Vagina (tissue), 2 donors: ENCODE data around the gene CDC42EP3. TPM values are rescaled to one million over a fixed set of nuclear protein-coding genes. Genes with fewer than 3 reads are reported as not detected.

Experiments used
- DNase-seq, 2 donors: peaks; one replicate each; pipeline ENCODE4 v3.0.0-alpha.2; 2017; ENCODE audit errors: extremely low spot score in 2 of 2
- H3K27ac ChIP-seq: fragments of 200-600 bp; sonication (generic); one replicate; pipeline ENCODE4 v1.5.1; 2019
- H3K27me3 ChIP-seq: fragments of 200-600 bp; sonication (generic); one replicate; pipeline ENCODE4 v1.5.1; 2019
- H3K36me3 ChIP-seq, 2 donors: fragments of 200-600 bp; sonication (generic); one replicate each; pipeline ENCODE4 v1.5.1; 2017 to 2019
- H3K4me1 ChIP-seq: fragments of 200-600 bp; sonication (generic); one replicate; pipeline ENCODE4 v1.5.1; 2019
- H3K4me3 ChIP-seq, 2 donors: fragments of 200-600 bp; sonication (generic); 1 replicate in 1 of 2; 2 replicates in 1 of 2; pipeline ENCODE4 v1.5.1; 2016 to 2019
- H3K9me3 ChIP-seq: fragments of 200-600 bp; sonication (generic); one replicate; pipeline ENCODE4 v1.5.1; 2019
- POLR2A ChIP-seq, 2 donors: fragments of 450-650 bp; IDR thresholded peaks; one replicate each; pipeline ENCODE4 v1.6.1; 2017; ENCODE audit warnings: antibody characterized with exemption in 2 of 2, mild to moderate bottlenecking in 2 of 2, moderate library complexity in 2 of 2
- POLR2AphosphoS5 ChIP-seq, 2 donors: sonication (generic); formaldehyde crosslinking; IDR thresholded peaks; one replicate each; pipeline ENCODE4 v1.9.0; 2017; ENCODE audit warnings: antibody characterized with exemption in 2 of 2, mild to moderate bottlenecking in 2 of 2, low read depth in 1 of 2; ENCODE audit not compliant: insufficient read depth in 1 of 2
- intact Hi-C: fragments of 100-400 bp; cut with DNase I; formaldehyde crosslinking; loops from one replicate; pipeline ENCODE4 v1.15.1; 2023
- total RNA-seq: library from RNA; depleted of rRNA; stranded (reverse); fragments of >200 nt; gene quantifications from one replicate; pipeline ENCODE4 v1.2.3, GENCODE V29; 2016
- TF ChIP-seq, protein P1 (sequence below), 3 experiments: fragments of 450-650 bp in 2 of 3; fragments of 200-600 bp in 1 of 3; sonication (generic) in 1 of 3; IDR thresholded peaks; one replicate each; pipeline ENCODE4 v1.5.1; 2017 to 2019; ENCODE audit warnings: antibody characterized with exemption in 3 of 3, mild to moderate bottlenecking in 2 of 3, moderate library complexity in 2 of 3

The CDC42EP3 gene
- total RNA-seq, 1 donor from 2014 or later, result 44.4 TPM

DNA sequence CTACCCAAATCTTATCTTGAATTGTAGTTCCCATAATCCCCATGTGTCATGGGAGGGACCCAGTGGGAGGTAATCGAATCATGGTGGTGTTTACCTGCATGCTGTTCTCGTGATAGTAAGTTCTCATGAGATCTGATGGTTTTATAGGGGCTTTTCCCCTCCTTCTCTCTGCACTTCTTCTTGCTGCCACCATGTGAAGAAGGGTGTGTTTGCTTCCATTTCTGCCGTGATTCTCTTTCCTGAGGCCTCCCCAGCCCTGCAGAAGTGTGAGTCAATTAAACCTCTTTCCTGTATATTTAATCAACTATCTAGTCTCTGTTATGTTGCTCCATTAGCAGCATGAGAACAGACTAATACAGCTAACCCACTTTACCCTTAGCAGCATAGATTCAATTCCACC, 37.6 kb downstream of the CDC42EP3 start:
- Histone ChIP-seq H3K4me1 (peaks cover 8% of the 10 kb centered on the region), H3K27me3 (no peaks in the 10 kb centered on the region), H3K36me3 (no peaks in the 10 kb centered on the region), H3K27ac (no peak overlapping the region), H3K9me3 (no peaks in the 10 kb centered on the region), H3K4me3 (no peak overlapping the region)
- no peak for DNase-seq
- no peak for TF ChIP-seq POLR2AphosphoS5 (IDR thresholded peaks at IDR 0.05; ENCODE audit: insufficient read depth in 1 of 2, low read depth in 1 of 2)
- TF ChIP-seq, protein P1, sequence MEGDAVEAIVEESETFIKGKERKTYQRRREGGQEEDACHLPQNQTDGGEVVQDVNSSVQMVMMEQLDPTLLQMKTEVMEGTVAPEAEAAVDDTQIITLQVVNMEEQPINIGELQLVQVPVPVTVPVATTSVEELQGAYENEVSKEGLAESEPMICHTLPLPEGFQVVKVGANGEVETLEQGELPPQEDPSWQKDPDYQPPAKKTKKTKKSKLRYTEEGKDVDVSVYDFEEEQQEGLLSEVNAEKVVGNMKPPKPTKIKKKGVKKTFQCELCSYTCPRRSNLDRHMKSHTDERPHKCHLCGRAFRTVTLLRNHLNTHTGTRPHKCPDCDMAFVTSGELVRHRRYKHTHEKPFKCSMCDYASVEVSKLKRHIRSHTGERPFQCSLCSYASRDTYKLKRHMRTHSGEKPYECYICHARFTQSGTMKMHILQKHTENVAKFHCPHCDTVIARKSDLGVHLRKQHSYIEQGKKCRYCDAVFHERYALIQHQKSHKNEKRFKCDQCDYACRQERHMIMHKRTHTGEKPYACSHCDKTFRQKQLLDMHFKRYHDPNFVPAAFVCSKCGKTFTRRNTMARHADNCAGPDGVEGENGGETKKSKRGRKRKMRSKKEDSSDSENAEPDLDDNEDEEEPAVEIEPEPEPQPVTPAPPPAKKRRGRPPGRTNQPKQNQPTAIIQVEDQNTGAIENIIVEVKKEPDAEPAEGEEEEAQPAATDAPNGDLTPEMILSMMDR (IDR thresholded peaks at IDR 0.05), result no peak
- intact Hi-C loops, result no loop called here

DNA sequence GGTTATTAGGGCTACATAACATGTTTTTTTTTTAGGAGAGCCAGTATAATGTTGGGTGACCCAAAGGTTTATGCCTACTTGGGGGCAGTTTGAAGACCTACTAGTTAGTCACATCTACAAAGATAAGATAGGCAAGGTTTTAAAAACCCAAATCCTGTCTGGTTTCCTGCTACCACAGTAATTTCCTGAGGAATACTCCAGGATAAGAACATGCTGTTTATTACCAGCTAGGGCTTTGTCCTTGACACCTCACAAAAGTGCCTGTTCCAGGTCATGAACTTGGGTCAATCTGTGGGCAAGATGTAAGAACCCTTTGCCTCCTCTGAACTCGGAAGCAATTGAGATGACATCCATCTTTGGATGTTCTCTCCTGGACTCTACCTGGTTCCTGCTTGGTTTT, 38.2 kb downstream of the CDC42EP3 start:
- H3K9me3 ChIP-seq, result no peaks in the 10 kb centered on the region
- H3K36me3 ChIP-seq, result no peaks in the 10 kb centered on the region
- no peaks in the 10 kb centered on the region for H3K27me3 ChIP-seq
- intact Hi-C loops, result no loop called here
- TF ChIP-seq POLR2AphosphoS5 (IDR thresholded peaks at IDR 0.05; ENCODE audit: insufficient read depth in 1 of 2, low read depth in 1 of 2), result no peak
- no peak for TF ChIP-seq POLR2A (IDR thresholded peaks at IDR 0.05)
- TF ChIP-seq, protein P1 (IDR thresholded peaks at IDR 0.05), result no peak
- no peak for DNase-seq
- H3K27ac ChIP-seq, result no peak overlapping the region
- no peak overlapping the region for H3K4me3 ChIP-seq
- H3K4me1 ChIP-seq, result peaks cover 5% of the 10 kb centered on the region

DNA sequence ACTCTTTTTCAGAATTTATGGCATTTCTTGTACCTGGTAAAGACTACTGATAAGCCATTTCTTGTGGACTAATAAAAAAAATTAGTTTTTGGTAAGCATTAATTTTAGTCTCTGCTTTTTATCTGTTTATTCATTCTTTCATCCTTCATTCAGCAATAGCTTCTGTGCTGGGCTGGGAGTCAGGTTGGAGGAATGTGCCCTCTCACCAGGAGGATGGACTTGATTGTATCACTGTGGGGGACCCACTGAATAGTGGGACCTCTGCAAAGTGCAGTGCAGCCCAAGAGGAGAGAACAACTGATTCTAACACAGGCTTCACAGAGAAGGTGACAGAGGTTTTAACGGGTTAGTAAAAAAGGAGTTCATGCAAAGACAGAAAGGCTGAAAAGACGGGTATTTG, 39.1 kb downstream of the CDC42EP3 start:
- DNase-seq, result no peak
- peaks cover 5% of the 10 kb centered on the region for H3K4me1 ChIP-seq
- no peaks in the 10 kb centered on the region for H3K27me3 ChIP-seq
- H3K9me3 ChIP-seq, result no peaks in the 10 kb centered on the region
- H3K4me3 ChIP-seq, result no peak overlapping the region
- no peak overlapping the region for H3K27ac ChIP-seq
- intact Hi-C loops, result no loop called here
- no peaks in the 10 kb centered on the region for H3K36me3 ChIP-seq
- TF ChIP-seq, protein P1 (IDR thresholded peaks at IDR 0.05), result no peak
- TF ChIP-seq POLR2AphosphoS5 (IDR thresholded peaks at IDR 0.05; ENCODE audit: insufficient read depth in 1 of 2, low read depth in 1 of 2) (no peak), POLR2A (IDR thresholded peaks at IDR 0.05) (no peak)

DNA sequence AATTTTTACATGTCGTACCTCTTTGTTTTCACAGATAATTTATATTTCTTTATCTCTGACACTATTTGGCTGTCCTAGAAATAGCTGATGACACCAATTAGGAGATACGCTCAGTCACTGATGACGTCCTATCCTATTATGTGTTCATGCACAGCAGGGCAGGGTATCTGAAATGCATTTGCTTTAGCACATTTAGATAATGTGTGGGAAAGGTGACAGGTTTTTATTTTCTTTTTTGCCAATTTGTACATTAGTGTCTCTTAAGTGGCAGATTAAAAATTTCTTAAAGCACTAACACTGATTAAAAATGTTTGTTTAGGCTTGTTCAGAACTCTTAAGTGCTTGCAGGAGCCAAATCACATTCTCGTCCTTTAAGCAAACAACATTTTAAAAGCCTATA, 39.7 kb downstream of the CDC42EP3 start:
- Histone ChIP-seq H3K27ac (no peak overlapping the region), H3K36me3 (no peaks in the 10 kb centered on the region), H3K4me1 (peaks cover 5% of the 10 kb centered on the region), H3K9me3 (no peaks in the 10 kb centered on the region), H3K4me3 (no peak overlapping the region), H3K27me3 (no peaks in the 10 kb centered on the region)
- TF ChIP-seq POLR2AphosphoS5 (IDR thresholded peaks at IDR 0.05; ENCODE audit: insufficient read depth in 1 of 2, low read depth in 1 of 2) (no peak), POLR2A (IDR thresholded peaks at IDR 0.05) (no peak)
- TF ChIP-seq, protein P1 (IDR thresholded peaks at IDR 0.05), result no peak
- DNase-seq, result no peak
- intact Hi-C loops, result no loop called here

DNA sequence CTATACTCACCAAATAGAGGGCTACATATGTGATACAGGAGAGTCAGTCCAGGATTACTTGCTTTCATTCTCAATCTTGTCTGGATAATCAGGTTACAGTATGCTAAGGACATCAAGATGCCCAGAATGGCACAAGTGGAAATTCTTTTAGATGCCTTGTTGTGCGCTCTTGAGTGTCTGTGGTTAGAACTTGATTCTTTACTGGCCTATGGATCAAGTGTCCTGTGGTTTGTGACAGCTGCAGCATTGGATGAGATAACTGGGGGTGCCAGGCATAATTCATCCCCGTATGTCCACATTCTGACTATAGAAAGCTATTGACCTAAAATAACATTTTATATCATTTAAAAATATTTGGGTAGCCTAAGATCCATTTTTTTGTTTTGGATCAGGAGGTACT, 40.1 kb downstream of the CDC42EP3 start:
- TF ChIP-seq, protein P1 (IDR thresholded peaks at IDR 0.05), result no peak
- no peak for TF ChIP-seq POLR2AphosphoS5 (IDR thresholded peaks at IDR 0.05; ENCODE audit: insufficient read depth in 1 of 2, low read depth in 1 of 2)
- TF ChIP-seq POLR2A (IDR thresholded peaks at IDR 0.05), result no peak
- no peaks in the 10 kb centered on the region for H3K27me3 ChIP-seq
- H3K9me3 ChIP-seq, result no peaks in the 10 kb centered on the region
- no peak overlapping the region for H3K27ac ChIP-seq
- H3K4me1 ChIP-seq, result peaks cover 5% of the 10 kb centered on the region
- no peak overlapping the region for H3K4me3 ChIP-seq
- intact Hi-C loops, result no loop called here
- no peaks in the 10 kb centered on the region for H3K36me3 ChIP-seq
- DNase-seq, result no peak
